Hair follicular keratinocyte (primary cell): Measurements from ENCODE around the gene CAMKV. TPM values are rescaled to one million over a fixed set of nuclear protein-coding genes. Genes with fewer than 3 reads are reported as not detected.

Source experiments
- total RNA-seq: library from RNA; depleted of rRNA; stranded (reverse); fragments of >200 nt; gene quantifications from 2 replicates; pipeline ENCODE4 v1.2.3, GENCODE V29; 2015

Gene CAMKV
- total RNA-seq = not detected in 2 replicates

GRCh38 chr3:49869525-49870126, at the start of gene CAMKV:
CAMKV (minus strand) TSS chr3:49869906; CDS start chr3:49862388, 7,518 bp downstream.

DNA sequence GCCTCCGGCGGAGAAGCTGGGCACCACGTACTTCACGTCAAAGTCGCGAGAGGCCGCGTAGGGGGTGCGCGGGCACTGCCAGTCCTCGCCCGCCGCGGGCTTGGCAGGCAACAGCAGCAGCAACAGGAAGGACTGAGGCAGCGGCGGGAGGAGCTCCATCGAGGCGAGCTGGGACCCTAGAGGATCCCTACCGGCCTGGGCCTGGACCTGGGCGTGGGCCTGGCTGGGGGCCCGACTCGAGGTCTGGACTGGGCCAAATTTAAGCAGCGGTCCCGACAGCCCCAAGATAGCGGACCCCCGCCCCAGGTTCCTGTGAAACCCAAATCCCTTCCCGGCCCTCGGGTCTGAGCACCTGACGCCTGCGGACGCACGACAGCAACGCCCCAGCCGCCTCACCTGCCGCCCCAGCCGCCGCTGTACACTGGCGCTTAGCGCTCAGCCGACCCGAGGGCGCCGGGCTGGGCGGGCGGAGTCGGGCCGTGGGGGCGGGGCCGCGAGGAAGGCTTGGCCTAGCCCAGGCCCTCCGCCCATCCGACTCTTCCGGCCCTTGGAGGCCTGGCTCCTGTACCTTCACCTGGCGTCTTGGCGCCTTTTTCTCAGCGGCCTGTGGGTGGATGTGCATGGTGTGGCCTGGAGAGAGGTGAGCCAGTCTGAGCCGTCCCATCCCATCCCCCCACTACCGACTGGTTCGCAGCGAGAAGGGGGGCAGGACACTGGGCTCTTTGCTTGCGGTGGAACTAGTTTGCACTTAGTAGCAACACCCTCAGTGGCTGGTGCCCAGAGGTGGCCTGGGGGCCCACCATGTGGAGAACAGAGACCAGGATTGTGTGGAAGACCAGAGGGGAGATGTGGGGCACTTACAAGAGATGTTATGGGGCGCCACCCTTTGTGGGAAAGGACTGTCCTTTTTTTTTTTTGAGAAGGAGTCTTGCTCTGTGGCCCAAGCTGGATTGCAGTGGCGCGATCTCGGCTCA, 34.0 kb upstream of the CAMKV start, which contains the start of gene MST1R:
TSS of gene MST1R (minus strand) at position 423 of the 974 bp plus-strand sequence. CDS start at position 159, 264 bp downstream.

GRCh38 chr3:49856181-49857005, 13.3 kb downstream of the CAMKV start, which contains the start of gene TRAIP:
TRAIP (minus strand) TSS chr3:49856564; CDS start chr3:49856453, 111 bp downstream.

GRCh38 chr3:49813497-49814174, 56.1 kb downstream of the CAMKV start, which contains the start of gene UBA7:
UBA7 (minus strand) TSS chr3:49813953; CDS start chr3:49813787, 166 bp downstream.

Other genes with a start within 250 kb of the CAMKV start
- gene APEH, start 195.6 kb downstream of the CAMKV start, total RNA-seq = 176 and 220 TPM in 2 replicates
- gene MST1, start 180.4 kb downstream of the CAMKV start, total RNA-seq = 2.4 and 6.2 TPM in 2 replicates
- 21.1 and 22.8 TPM in 2 replicates for gene RNF123, start 180.3 kb downstream of the CAMKV start, total RNA-seq
- gene AMIGO3, start 150.2 kb downstream of the CAMKV start, total RNA-seq = not detected in 2 replicates
- 49.7 and 82.6 TPM in 2 replicates for gene GMPPB, start 146.0 kb downstream of the CAMKV start, total RNA-seq
- 16.4 and 19.9 TPM in 2 replicates for gene IP6K1, start 83.4 kb downstream of the CAMKV start, total RNA-seq
- not detected in 2 replicates for gene CDHR4, start 70.0 kb downstream of the CAMKV start, total RNA-seq
- gene INKA1, start 66.6 kb downstream of the CAMKV start, total RNA-seq = 26.6 and 28.2 TPM in 2 replicates
- gene UBA7, start 56.0 kb downstream of the CAMKV start, total RNA-seq = 1.1 and 1.8 TPM in 2 replicates
- 5.5 and 14.1 TPM in 2 replicates for gene TRAIP, start 13.3 kb downstream of the CAMKV start, total RNA-seq
- gene MST1R, start 34.0 kb upstream of the CAMKV start, total RNA-seq = 17.8 and 21.9 TPM in 2 replicates
- gene MON1A, start 59.9 kb upstream of the CAMKV start, total RNA-seq = 21.6 and 27.1 TPM in 2 replicates
- gene RBM6, start 70.2 kb upstream of the CAMKV start, total RNA-seq = 24.5 and 32.3 TPM in 2 replicates
- 40.3 and 47.6 TPM in 2 replicates for gene RBM5, start 219.0 kb upstream of the CAMKV start, total RNA-seq